ENCODE data around the gene PRDM10.

The PRDM10 gene

DNA sequence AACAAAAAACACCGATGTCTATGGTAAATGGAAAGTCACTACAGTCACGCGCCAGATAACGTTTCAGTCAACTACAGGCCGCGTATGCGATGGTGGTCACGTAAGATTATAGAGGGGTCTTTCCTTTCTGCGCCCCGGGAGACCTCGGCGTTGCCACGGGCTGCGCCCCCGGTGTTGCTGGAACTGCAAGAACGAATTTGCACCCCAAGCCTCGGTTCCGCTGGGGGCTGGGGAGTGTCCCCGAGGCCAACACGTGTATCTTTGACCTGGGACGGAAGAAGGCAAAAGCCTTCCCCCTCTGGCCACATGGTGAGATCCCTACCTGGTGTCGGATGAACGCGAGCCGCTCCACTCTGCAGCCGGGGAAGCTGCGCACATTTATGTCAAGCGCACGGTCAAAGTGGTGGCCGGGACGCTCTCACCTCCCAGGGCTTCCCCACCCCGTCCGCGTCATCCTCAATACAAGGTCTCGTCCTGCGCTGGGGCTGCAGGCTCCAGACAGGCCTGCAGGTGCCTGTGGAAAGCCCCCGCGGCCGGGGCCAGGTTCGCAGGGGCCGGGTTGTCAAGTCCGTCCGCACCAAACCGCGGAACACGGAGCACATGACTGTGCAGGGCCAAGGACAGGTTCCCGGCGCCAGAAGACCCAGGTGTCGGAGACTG lies 37.8 kb upstream of the PRDM10 start:
- no peak overlapping the region for H3K4me3 ChIP-seq (ENCODE audit: low read depth, low read length)
- no peak for DNase-seq (ENCODE audit: low read depth)
- TF ChIP-seq, protein P1, sequence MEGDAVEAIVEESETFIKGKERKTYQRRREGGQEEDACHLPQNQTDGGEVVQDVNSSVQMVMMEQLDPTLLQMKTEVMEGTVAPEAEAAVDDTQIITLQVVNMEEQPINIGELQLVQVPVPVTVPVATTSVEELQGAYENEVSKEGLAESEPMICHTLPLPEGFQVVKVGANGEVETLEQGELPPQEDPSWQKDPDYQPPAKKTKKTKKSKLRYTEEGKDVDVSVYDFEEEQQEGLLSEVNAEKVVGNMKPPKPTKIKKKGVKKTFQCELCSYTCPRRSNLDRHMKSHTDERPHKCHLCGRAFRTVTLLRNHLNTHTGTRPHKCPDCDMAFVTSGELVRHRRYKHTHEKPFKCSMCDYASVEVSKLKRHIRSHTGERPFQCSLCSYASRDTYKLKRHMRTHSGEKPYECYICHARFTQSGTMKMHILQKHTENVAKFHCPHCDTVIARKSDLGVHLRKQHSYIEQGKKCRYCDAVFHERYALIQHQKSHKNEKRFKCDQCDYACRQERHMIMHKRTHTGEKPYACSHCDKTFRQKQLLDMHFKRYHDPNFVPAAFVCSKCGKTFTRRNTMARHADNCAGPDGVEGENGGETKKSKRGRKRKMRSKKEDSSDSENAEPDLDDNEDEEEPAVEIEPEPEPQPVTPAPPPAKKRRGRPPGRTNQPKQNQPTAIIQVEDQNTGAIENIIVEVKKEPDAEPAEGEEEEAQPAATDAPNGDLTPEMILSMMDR (IDR thresholded peaks at IDR 0.05; ENCODE audit: low read depth, low read length, missing control alignments), result no peak

DNA sequence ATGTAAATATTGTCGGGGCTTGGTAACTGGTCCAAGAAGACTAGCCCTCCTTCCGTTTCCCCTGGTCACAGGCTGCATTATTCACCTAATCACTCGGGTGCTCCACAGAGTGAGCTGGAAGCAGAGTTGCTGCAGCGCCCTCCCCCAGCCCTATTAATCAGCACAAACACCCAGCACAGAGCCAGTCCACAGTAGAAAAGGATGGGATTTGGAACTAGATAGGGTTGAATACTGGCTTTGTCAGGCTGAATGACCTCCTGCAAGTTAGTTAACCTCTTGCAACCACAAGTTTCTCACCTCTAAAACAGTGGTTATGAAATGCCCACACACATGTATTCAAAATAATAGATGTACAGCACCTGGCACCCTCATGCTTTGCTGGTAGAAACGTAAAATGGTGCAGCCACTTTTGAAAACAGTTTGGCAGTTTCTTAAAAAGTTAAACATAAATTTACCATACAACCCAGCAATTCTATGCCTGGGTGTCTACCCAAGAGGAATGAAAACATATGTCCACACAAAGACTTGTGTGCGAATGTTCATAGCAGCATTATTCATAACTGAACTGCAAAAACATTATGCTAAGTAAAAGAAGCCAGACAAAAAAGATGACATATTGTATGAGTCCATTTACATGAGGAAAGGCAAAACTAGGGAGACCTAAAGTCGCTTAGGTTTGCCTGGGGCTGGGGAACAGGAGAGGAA lies 35.4 kb upstream of the PRDM10 start:
- no peak for DNase-seq (ENCODE audit: low read depth)
- no peak overlapping the region for H3K4me3 ChIP-seq (ENCODE audit: low read depth, low read length)
- TF ChIP-seq, protein P1 (IDR thresholded peaks at IDR 0.05; ENCODE audit: low read depth, low read length, missing control alignments), result no peak

DNA sequence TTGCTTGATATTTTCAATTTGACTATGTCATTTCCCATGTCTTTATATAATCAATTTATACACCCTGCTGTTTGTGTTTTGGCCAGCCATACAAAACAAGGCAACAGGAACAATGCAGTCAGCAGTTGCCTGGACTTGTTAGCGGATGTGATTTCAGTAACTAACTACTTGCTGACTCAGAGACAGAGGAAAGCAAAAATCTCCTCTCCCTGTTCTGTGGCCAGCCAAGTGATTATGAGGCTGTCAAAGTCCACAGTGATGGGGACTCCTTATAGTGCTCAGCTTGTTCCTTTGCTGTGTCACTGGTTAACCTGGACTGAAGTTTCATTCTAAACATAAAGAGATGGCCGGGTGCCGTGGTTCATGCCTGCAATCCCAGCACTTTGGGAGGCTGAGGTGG lies 34.4 kb upstream of the PRDM10 start:
- no peak for DNase-seq (ENCODE audit: low read depth)
- no peak overlapping the region for H3K4me3 ChIP-seq (ENCODE audit: low read depth, low read length)
- TF ChIP-seq, protein P1 (IDR thresholded peaks at IDR 0.05; ENCODE audit: low read depth, low read length, missing control alignments), result no peak

DNA sequence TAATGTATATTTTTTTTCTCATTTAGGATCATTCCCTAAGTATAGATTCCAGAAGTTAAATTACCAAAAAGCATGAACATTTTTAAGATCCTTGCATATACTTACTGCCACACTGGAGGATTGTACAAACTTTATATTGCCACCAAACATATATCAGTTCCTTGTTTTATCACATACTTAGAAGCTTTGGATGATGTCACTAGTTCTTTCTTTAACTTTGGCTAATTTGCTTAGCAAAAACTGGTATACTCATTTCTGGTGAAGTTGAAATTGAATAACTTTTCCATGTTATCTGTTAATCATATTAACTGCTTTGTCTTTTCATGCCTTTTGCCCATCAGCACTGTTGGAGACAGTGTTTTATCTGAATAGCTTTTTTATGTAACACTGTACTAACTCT lies 31.6 kb upstream of the PRDM10 start:
- no peak overlapping the region for H3K4me3 ChIP-seq (ENCODE audit: low read depth, low read length)
- TF ChIP-seq, protein P1 (IDR thresholded peaks at IDR 0.05; ENCODE audit: low read depth, low read length, missing control alignments), result no peak
- no peak for DNase-seq (ENCODE audit: low read depth)

DNA sequence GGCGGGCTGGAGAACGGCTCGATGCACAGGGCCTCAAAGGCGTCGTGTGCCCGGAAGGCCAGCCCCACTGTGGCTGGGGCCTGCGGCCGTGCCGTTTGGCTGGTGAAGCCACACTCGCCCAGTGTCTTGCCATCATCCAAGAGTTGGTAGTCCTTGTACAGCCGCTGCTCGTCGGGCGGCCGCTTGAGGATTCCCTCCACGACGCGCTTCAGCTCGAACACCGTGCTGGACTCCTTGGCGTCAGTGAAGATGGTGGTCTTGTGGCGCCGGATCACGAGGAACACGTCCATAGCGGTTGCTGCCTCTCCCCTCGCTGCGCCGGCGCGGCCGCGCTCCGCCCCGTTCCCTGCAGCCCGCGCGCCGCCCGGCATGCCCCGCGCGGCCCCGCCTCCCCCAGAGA lies 30.3 kb upstream of the PRDM10 start:
- no peak for DNase-seq (ENCODE audit: low read depth)
- no peak overlapping the region for H3K4me3 ChIP-seq (ENCODE audit: low read depth, low read length)
- TF ChIP-seq, protein P1 (IDR thresholded peaks at IDR 0.05; ENCODE audit: low read depth, low read length, missing control alignments), result no peak

DNA sequence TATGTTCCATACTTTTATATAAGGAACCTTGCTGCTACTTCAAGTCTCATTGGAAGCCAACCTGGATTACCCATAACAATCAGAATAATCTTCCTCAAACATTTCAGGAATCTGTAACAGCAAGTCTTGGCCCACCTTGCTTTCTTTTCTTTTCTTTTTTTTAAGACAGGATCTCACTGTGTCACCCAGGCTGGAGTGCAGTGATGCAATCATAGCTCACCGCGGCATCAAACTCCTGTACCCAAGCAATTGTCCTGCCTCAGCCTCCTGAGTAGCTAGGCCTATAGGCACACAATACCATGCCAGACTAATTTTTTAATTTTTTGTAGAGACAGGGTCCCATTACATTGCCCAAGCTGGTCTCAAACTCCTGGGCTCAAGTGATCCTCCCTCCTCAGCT lies 29.3 kb upstream of the PRDM10 start:
- TF ChIP-seq, protein P1 (IDR thresholded peaks at IDR 0.05; ENCODE audit: low read depth, low read length, missing control alignments), result no peak
- no peak overlapping the region for H3K4me3 ChIP-seq (ENCODE audit: low read depth, low read length)
- DNase-seq (ENCODE audit: low read depth), result no peak

DNA sequence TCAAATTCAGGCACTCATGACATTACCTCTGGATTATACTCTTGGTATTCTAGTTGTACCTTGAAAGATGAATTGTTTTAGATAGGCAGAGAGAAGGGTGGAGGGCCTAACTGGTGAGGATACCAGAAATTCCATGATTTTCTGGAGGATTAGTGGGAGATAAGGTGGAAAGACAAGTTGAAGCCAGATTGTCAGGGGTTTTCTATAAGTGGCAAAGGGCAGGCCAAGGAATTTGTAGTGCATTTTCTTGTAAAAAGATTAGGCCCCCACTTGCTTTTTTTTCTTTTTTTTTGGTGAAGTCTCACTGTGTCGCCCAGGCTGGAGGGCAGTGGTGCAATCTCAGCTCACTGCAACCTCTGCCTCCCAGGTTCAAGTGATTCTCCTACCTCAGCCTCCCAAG lies 28.4 kb upstream of the PRDM10 start:
- no peak overlapping the region for H3K4me3 ChIP-seq (ENCODE audit: low read depth, low read length)
- TF ChIP-seq, protein P1 (IDR thresholded peaks at IDR 0.05; ENCODE audit: low read depth, low read length, missing control alignments), result no peak
- no peak for DNase-seq (ENCODE audit: low read depth)
